ENCODE measurements around the gene CEBPA. TPM values are rescaled to one million over a fixed set of nuclear protein-coding genes. Genes with fewer than 3 reads are reported as not detected.

CEBPA gene
- total and polyA plus RNA-seq, 12 donors = 0.60 to 29.9 (median 8.4) TPM

- Histone ChIP-seq H3K36me3 (replicated peaks in 1 of 2) (no peaks in the 10 kb centered on the region), H3K27ac (no peak overlapping the region), H3K4me3 (no peak overlapping the region), H3K9me3 (replicated peaks in 1 of 3) (no peaks in the 10 kb centered on the region), H3K27me3 (no peaks in the 10 kb centered on the region), H3K4me1 (replicated peaks in 1 of 2) (peaks cover 0 to 24% of the 10 kb centered on the region in 2 donors)
- 78 to 87% (median 81%) methylated on average over 12 of the region's 12 CpGs for WGBS, 4 donors
- no peak for TF ChIP-seq CTCF (IDR thresholded peaks at IDR 0.05)
- no peak for DNase-seq
- intact Hi-C loops (cut with DNase I) = loop anchor here in 1 of 2 donors (10.0 kb wide), 1 partner anchor 70 kb away; the partner anchor contains the start of gene CEBPG
Observed at GRCh38 chr19:33304760-33305647, 2.7 kb upstream of the CEBPA start.

- Histone ChIP-seq H3K27me3 (no peaks in the 10 kb centered on the region), H3K4me1 (replicated peaks in 1 of 2) (peaks cover 0 to 24% of the 10 kb centered on the region in 2 donors), H3K9me3 (replicated peaks in 1 of 3) (no peaks in the 10 kb centered on the region), H3K27ac (no peak overlapping the region), H3K36me3 (replicated peaks in 1 of 2) (no peaks in the 10 kb centered on the region), H3K4me3 (peak overlapping the region in 1 of 4 donors; percentile 65)
- no peak for TF ChIP-seq POLR2A (IDR thresholded peaks at IDR 0.05)
- no peak for TF ChIP-seq CTCF (IDR thresholded peaks at IDR 0.05)
- 74 to 85% (median 77%) methylated on average over 13 of the region's 13 CpGs for WGBS, 4 donors
- DNase-seq = no peak
- intact Hi-C loops (cut with DNase I) = loop anchor here in 1 of 2 donors (10.0 kb wide), 1 partner anchor 70 kb away; the partner anchor contains the start of gene CEBPG
Observed at GRCh38 chr19:33304371-33304759, 2.0 kb upstream of the CEBPA start.

- peaks cover 0 to 24% of the 10 kb centered on the region in 2 donors for H3K4me1 ChIP-seq (replicated peaks in 1 of 2)
- H3K27ac ChIP-seq = peak overlapping the region in 1 of 5 donors; percentile 61
- no peaks in the 10 kb centered on the region for H3K36me3 ChIP-seq (replicated peaks in 1 of 2)
- 33 to 44% (median 39%) methylated on average over 16 to 33 of the region's 33 CpGs for WGBS, 4 donors
- intact Hi-C loops (cut with DNase I) = loop anchor here in 1 of 2 donors (10.0 kb wide), 1 partner anchor 71 kb away; the partner anchor contains the start of gene CEBPG
- no peaks in the 10 kb centered on the region for H3K9me3 ChIP-seq (replicated peaks in 1 of 3)
- TF ChIP-seq CTCF (IDR thresholded peaks at IDR 0.05) (no peak), POLR2A (IDR thresholded peaks at IDR 0.05) (no peak)
- peak overlapping the region in 2 of 4 donors; percentile 45 to 65 for H3K4me3 ChIP-seq
- no peak for DNase-seq
- H3K27me3 ChIP-seq = no peaks in the 10 kb centered on the region
Observed at GRCh38 chr19:33303791-33304345, 1.5 kb upstream of the CEBPA start.
